Uterus (tissue), 4 donors: Measurements from ENCODE around the gene SERPINA7. TPM values are rescaled to one million over a fixed set of nuclear protein-coding genes. Genes with fewer than 3 reads are reported as not detected.

Source experiments
- DNase-seq, 2 donors: peaks; one replicate each; pipeline ENCODE4 v3.0.0-alpha.2; 2019 to 2020
- H3K27ac ChIP-seq, 2 donors: fragments of 200-600 bp; sonication (generic); 1 replicate in 1 of 2; 2 replicates in 1 of 2; pipeline ENCODE4 v1.5.1; 2016 to 2018
- H3K27me3 ChIP-seq, 2 donors: fragments of 200-600 bp; sonication (generic); one replicate each; pipeline ENCODE4 v1.5.1; 2018 to 2019; ENCODE audit warnings: control low read depth in 1 of 2
- H3K36me3 ChIP-seq, 2 donors: fragments of 200-600 bp; sonication (generic); one replicate each; pipeline ENCODE4 v1.5.1; 2019; ENCODE audit warnings: control low read depth in 1 of 2
- H3K4me1 ChIP-seq, 2 donors: fragments of 200-600 bp; sonication (generic); one replicate each; pipeline ENCODE4 v1.5.1; 2018 to 2019; ENCODE audit warnings: control low read depth in 1 of 2
- H3K4me3 ChIP-seq, 2 donors: fragments of 200-600 bp; sonication (generic); 1 replicate in 1 of 2; 2 replicates in 1 of 2; pipeline ENCODE4 v1.5.1; 2018 to 2019; ENCODE audit warnings: mild to moderate bottlenecking in 1 of 2
- H3K9me3 ChIP-seq, 2 donors: fragments of 200-600 bp; sonication (generic); one replicate each; pipeline ENCODE4 v1.5.1; 2019; ENCODE audit warnings: control low read depth in 1 of 2
- POLR2A ChIP-seq, 2 donors: fragments of 450-650 bp; IDR thresholded peaks; one replicate each; pipeline ENCODE4 v1.6.1; 2016; ENCODE audit warnings: antibody characterized with exemption in 2 of 2, mild to moderate bottlenecking in 1 of 2, moderate library complexity in 1 of 2
- intact Hi-C: fragments of 100-400 bp; cut with DNase I; formaldehyde crosslinking; loops from one replicate; pipeline ENCODE4 v1.15.1; 2023; ENCODE audit warnings: low total_unique reads
- total RNA-seq, 4 donors: library from RNA; depleted of rRNA in 3 of 4; stranded (reverse); fragments of >200 nt in 3 of 4; gene quantifications; one replicate each; pipeline versions ENCODE4 v1.1.0 to v1.2.4, GENCODE V29; 2014 to 2023
- TF ChIP-seq, protein P1 (sequence below), 4 experiments: fragments of 200-600 bp in 2 of 4; fragments of 450-650 bp in 2 of 4; sonication (generic) in 2 of 4; IDR thresholded peaks; one replicate each; pipeline ENCODE4 v1.5.1; 2016 to 2019; ENCODE audit warnings: antibody characterized with exemption in 4 of 4, mild to moderate bottlenecking in 2 of 4, moderate library complexity in 1 of 4
- donor health status: DM: yes; HTN: yes; CAD: no.

Gene SERPINA7, protein sequence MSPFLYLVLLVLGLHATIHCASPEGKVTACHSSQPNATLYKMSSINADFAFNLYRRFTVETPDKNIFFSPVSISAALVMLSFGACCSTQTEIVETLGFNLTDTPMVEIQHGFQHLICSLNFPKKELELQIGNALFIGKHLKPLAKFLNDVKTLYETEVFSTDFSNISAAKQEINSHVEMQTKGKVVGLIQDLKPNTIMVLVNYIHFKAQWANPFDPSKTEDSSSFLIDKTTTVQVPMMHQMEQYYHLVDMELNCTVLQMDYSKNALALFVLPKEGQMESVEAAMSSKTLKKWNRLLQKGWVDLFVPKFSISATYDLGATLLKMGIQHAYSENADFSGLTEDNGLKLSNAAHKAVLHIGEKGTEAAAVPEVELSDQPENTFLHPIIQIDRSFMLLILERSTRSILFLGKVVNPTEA
- not detected for total RNA-seq

DNA sequence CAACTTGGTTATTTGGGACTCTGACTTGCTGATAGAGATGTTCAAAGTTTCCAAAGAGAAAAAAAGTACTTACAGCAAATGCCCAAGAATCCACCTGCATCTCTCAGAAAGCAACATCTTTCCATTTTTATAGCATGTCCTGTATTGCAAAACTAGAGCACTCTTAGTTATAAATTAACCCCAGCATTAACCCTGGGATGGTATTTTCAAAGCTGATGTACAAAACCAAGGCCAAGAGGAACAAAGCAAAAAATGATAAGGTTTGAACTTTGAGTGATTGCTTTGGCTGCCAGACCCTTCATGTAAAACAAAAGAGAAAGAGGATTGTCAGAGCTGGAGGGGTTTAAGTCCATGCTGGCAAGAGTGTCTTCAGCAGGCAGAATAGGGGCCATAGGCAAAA lies at the start of gene SERPINA7:
Gene SERPINA7 (minus strand): TSS at position 103 of the 400 bp plus-strand sequence. CDS start 1,669 bp downstream, outside the sequence.
- no peak for DNase-seq
- Histone ChIP-seq H3K27me3 (no peaks in the 10 kb centered on the region), H3K4me3 (no peak within 1 kb of the TSS), H3K9me3 (no peaks in the 10 kb centered on the region), H3K4me1 (no peaks in the 10 kb centered on the region), H3K27ac (no peak within 1 kb of the TSS), H3K36me3 (no peaks in the 10 kb centered on the region)
- TF ChIP-seq POLR2A (IDR thresholded peaks at IDR 0.05): no peak
- TF ChIP-seq, protein P1, sequence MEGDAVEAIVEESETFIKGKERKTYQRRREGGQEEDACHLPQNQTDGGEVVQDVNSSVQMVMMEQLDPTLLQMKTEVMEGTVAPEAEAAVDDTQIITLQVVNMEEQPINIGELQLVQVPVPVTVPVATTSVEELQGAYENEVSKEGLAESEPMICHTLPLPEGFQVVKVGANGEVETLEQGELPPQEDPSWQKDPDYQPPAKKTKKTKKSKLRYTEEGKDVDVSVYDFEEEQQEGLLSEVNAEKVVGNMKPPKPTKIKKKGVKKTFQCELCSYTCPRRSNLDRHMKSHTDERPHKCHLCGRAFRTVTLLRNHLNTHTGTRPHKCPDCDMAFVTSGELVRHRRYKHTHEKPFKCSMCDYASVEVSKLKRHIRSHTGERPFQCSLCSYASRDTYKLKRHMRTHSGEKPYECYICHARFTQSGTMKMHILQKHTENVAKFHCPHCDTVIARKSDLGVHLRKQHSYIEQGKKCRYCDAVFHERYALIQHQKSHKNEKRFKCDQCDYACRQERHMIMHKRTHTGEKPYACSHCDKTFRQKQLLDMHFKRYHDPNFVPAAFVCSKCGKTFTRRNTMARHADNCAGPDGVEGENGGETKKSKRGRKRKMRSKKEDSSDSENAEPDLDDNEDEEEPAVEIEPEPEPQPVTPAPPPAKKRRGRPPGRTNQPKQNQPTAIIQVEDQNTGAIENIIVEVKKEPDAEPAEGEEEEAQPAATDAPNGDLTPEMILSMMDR (IDR thresholded peaks at IDR 0.05): no peak
- intact Hi-C loops: no loop called here

DNA sequence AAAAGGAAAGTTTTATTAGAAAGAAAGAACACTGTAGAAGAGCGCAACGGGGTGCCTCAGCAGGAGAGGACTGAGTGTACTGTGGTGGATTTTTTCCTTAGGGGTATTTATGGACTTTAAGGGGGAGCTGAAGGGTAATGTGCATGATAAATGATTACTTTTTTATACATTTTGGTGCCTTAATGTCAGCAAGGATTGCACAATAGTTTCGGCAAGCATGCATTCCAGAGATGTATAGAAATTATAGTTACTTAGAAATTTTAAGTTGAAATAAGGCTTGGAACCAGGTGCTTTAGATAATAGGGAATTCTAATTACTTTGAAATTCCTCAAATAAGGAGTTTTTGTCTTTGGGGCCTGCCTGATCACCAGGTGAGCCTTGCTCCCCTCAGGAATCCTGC lies 30.5 kb upstream of the SERPINA7 start:
- Histone ChIP-seq H3K4me1 (no peaks in the 10 kb centered on the region), H3K27ac (no peak overlapping the region), H3K4me3 (no peak overlapping the region), H3K36me3 (no peaks in the 10 kb centered on the region), H3K27me3 (no peaks in the 10 kb centered on the region), H3K9me3 (no peaks in the 10 kb centered on the region)
- intact Hi-C loops: no loop called here
- TF ChIP-seq POLR2A (IDR thresholded peaks at IDR 0.05): no peak
- TF ChIP-seq, protein P1 (IDR thresholded peaks at IDR 0.05): no peak
- no peak for DNase-seq

DNA sequence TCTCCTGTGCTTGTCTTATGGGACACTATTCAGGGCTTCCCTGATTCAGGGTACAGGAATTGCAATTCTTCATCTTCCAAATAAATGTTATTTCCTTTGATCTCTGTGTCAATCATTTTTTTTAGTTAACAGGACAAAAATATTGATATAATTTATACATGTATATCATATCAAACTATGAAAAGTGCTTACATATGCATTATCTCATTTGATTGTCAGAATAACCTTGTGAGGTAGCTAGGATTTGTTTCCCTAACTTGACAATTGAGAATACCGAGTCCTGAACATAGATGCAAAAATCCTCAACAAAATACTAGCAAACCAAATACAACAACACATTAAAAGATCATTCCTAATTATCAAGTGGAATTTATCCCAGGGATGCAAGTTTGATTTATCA lies 11.5 kb upstream of the SERPINA7 start:
- intact Hi-C loops: no loop called here
- no peak overlapping the region for H3K4me3 ChIP-seq
- no peaks in the 10 kb centered on the region for H3K27me3 ChIP-seq
- no peaks in the 10 kb centered on the region for H3K36me3 ChIP-seq
- TF ChIP-seq, protein P1 (IDR thresholded peaks at IDR 0.05): no peak
- no peak for TF ChIP-seq POLR2A (IDR thresholded peaks at IDR 0.05)
- no peak overlapping the region for H3K27ac ChIP-seq
- no peak for DNase-seq
- H3K4me1 ChIP-seq: no peaks in the 10 kb centered on the region
- no peaks in the 10 kb centered on the region for H3K9me3 ChIP-seq

DNA sequence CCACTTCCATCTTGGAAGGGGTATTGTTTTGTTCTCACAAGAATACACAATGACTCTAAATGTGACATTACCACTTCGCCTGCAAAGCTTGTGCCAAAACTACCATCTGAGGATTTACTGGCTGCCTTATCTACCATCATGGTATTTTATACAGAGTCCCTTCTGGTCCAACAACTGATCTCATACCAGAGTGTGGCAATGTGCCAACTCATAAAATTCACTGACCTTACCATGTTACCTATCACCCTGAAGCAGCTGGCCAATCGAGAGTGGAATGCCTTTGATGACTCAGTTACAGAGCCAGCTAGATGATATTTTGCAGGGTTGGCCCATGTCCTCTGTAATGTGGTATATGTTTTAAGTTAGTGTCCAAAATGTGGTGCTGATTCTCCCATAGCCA lies 3.8 kb upstream of the SERPINA7 start:
- H3K4me3 ChIP-seq: no peak overlapping the region
- H3K4me1 ChIP-seq: no peaks in the 10 kb centered on the region
- H3K27ac ChIP-seq: no peak overlapping the region
- no peaks in the 10 kb centered on the region for H3K9me3 ChIP-seq
- DNase-seq: no peak
- TF ChIP-seq POLR2A (IDR thresholded peaks at IDR 0.05): no peak
- TF ChIP-seq, protein P1 (IDR thresholded peaks at IDR 0.05): no peak
- no peaks in the 10 kb centered on the region for H3K27me3 ChIP-seq
- no peaks in the 10 kb centered on the region for H3K36me3 ChIP-seq
- intact Hi-C loops: no loop called here

DNA sequence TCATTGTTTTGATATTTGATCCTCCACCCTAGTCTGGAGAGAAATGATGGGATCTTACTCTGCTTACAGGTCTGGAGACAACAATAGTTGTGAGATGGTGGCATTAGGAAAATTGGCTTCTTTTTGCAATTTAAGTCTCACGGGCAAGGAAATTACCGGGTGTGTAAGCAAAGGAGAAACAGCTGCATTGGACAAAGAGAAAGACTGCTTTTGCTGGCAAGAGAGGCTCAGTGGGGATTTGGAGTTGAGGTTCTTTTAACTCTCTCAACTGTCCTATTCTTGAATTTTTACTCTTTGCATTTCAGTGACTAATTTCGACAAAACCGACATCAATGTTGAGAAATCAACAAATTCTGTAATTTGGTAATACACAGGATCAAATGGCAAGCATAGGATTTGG lies 2.3 kb upstream of the SERPINA7 start:
- intact Hi-C loops: no loop called here
- Histone ChIP-seq H3K9me3 (no peaks in the 10 kb centered on the region), H3K27ac (no peak overlapping the region), H3K36me3 (no peaks in the 10 kb centered on the region), H3K4me3 (no peak overlapping the region), H3K27me3 (no peaks in the 10 kb centered on the region), H3K4me1 (no peaks in the 10 kb centered on the region)
- DNase-seq: no peak
- no peak for TF ChIP-seq POLR2A (IDR thresholded peaks at IDR 0.05)
- TF ChIP-seq, protein P1 (IDR thresholded peaks at IDR 0.05): no peak
